ENCODE results near the gene RIT2. TPM values are rescaled to one million over a fixed set of nuclear protein-coding genes. Genes with fewer than 3 reads are reported as not detected.

RIT2 gene
- total RNA-seq, 1 experiment from 2014 or later, result not detected

GRCh38 chr18:42922363-42922762 lies 193.1 kb downstream of the RIT2 start:
- no peak for DNase-seq
- no peak overlapping the region for H3K27ac ChIP-seq
- no peak overlapping the region for H3K4me2 ChIP-seq
- no peaks in the 10 kb centered on the region for H3K36me3 ChIP-seq (ENCODE audit: low read depth)
- ChIA-PET POLR2A (ENCODE audit: unreplicated experiment) (no interaction called here), CTCF (no interaction called here)
- H3K9me3 ChIP-seq (ENCODE audit: insufficient read depth, low read depth), result no peaks in the 10 kb centered on the region
- no peaks in the 10 kb centered on the region for H4K20me1 ChIP-seq (ENCODE audit: insufficient read depth)
- H3K4me3 ChIP-seq, result no peak overlapping the region
- H3F3A ChIP-seq (ENCODE audit: insufficient read depth, low read depth), result no peaks in the 10 kb centered on the region
- no peaks in the 10 kb centered on the region for H3K4me1 ChIP-seq (replicated peaks; ENCODE audit: insufficient read depth)
- no peak for TF ChIP-seq CTCF (conservative IDR thresholded peaks at IDR 0.05)
- TF ChIP-seq EZH2 (IDR thresholded peaks at IDR 0.05; ENCODE audit: low read depth), result no peak
- no peaks in the 10 kb centered on the region for H3K27me3 ChIP-seq (ENCODE audit: insufficient read depth, low read depth)
- H2AFZ ChIP-seq, result no peak overlapping the region
- H3K9me2 ChIP-seq (ENCODE audit: insufficient read depth), result no peaks in the 10 kb centered on the region
- H3K79me2 ChIP-seq (ENCODE audit: low read depth), result no peaks in the 10 kb centered on the region
- intact Hi-C loops (cut with micrococcal nuclease; ENCODE audit: unreplicated experiment), result no loop called here
- no TSS peak for BruUV-seq (replicated peaks)

- TF ChIP-seq CTCF (conservative IDR thresholded peaks at IDR 0.05) (no peak), EZH2 (IDR thresholded peaks at IDR 0.05; ENCODE audit: low read depth) (no peak)
- H3K4me3 ChIP-seq, result no peak overlapping the region
- ChIA-PET CTCF (no interaction called here), POLR2A (ENCODE audit: unreplicated experiment) (no interaction called here)
- intact Hi-C loops (cut with micrococcal nuclease; ENCODE audit: unreplicated experiment), result no loop called here
- no peak overlapping the region for H3K27ac ChIP-seq
- H3K27me3 ChIP-seq (ENCODE audit: insufficient read depth, low read depth), result no peaks in the 10 kb centered on the region
- no peaks in the 10 kb centered on the region for H3K9me2 ChIP-seq (ENCODE audit: insufficient read depth)
- no peaks in the 10 kb centered on the region for H3F3A ChIP-seq (ENCODE audit: insufficient read depth, low read depth)
- no peaks in the 10 kb centered on the region for H3K9me3 ChIP-seq (ENCODE audit: insufficient read depth, low read depth)
- no peak overlapping the region for H2AFZ ChIP-seq
- no TSS peak for BruUV-seq (replicated peaks)
- DNase-seq, result no peak
- no peaks in the 10 kb centered on the region for H3K4me1 ChIP-seq (replicated peaks; ENCODE audit: insufficient read depth)
- no peak overlapping the region for H3K4me2 ChIP-seq
- H3K36me3 ChIP-seq (ENCODE audit: low read depth), result no peaks in the 10 kb centered on the region
- no peaks in the 10 kb centered on the region for H3K79me2 ChIP-seq (ENCODE audit: low read depth)
- H4K20me1 ChIP-seq (ENCODE audit: insufficient read depth), result no peaks in the 10 kb centered on the region
These were observed 194.2 kb downstream of the RIT2 start for GRCh38 chr18:42921226-42921737.

- no peak overlapping the region for H3K27ac ChIP-seq
- H2AFZ ChIP-seq, result no peak overlapping the region
- POLR2A ChIA-PET (ENCODE audit: unreplicated experiment), result no interaction called here
- no peaks in the 10 kb centered on the region for H4K20me1 ChIP-seq (ENCODE audit: insufficient read depth)
- intact Hi-C loops (cut with micrococcal nuclease; ENCODE audit: unreplicated experiment), result no loop called here
- no peaks in the 10 kb centered on the region for H3K36me3 ChIP-seq (ENCODE audit: low read depth)
- no peak overlapping the region for H3K4me2 ChIP-seq
- no peaks in the 10 kb centered on the region for H3K27me3 ChIP-seq (ENCODE audit: insufficient read depth, low read depth)
- no peaks in the 10 kb centered on the region for H3K4me1 ChIP-seq (replicated peaks; ENCODE audit: insufficient read depth)
- H3K9me3 ChIP-seq (ENCODE audit: insufficient read depth, low read depth), result no peaks in the 10 kb centered on the region
- CTCF ChIA-PET, result no interaction called here
- H3K4me3 ChIP-seq, result no peak overlapping the region
- no TSS peak for BruUV-seq (replicated peaks)
- no peak for DNase-seq
- no peak for TF ChIP-seq EZH2 (IDR thresholded peaks at IDR 0.05; ENCODE audit: low read depth)
- TF ChIP-seq CTCF (conservative IDR thresholded peaks at IDR 0.05), result no peak
- H3K9me2 ChIP-seq (ENCODE audit: insufficient read depth), result no peaks in the 10 kb centered on the region
- H3F3A ChIP-seq (ENCODE audit: insufficient read depth, low read depth), result no peaks in the 10 kb centered on the region
- no peaks in the 10 kb centered on the region for H3K79me2 ChIP-seq (ENCODE audit: low read depth)
These were observed 194.9 kb downstream of the RIT2 start for GRCh38 chr18:42920621-42921020.
